K562 (cell line): ENCODE results near the gene CMSS1. TPM values are rescaled to one million over a fixed set of nuclear protein-coding genes. Genes with fewer than 3 reads are reported as not detected.

Experiments used
- ATAC-seq: fragments of 200-7000 bp; cut with Tn5 transposase; 3 replicates; pipeline ENCODE4 v1.9.1; 2020; ENCODE audit warnings: moderate library complexity
- BruUV-seq: library from RNA; stranded (reverse); fragments of 400-500 nt; replicated peaks from 2 replicates; lab custom pipeline; 2021; lab: Mats Ljungman, UMichigan
- CTCF ChIA-PET: fragments of 300-600 bp; formaldehyde crosslinking; extraction: SDS; loops from one replicate; lab custom pipeline; 2021; ENCODE audit warnings: low intra/inter-chr PET ratio; lab: Yijun Ruan, JAX
- POLR2A ChIA-PET: fragments of 300-600, 350-650 bp; sonication (Branson Sonifier 250); formaldehyde crosslinking; extraction: SDS; loops from one replicate; lab custom pipeline; 2021; ENCODE audit warnings: antibody characterized with exemption, inconsistent platforms; lab: Yijun Ruan, JAX
- DNase-seq, 4 experiments: peaks; one replicate each; pipeline versions ENCODE4 v3.0.0 to v3.0.0-alpha.2; 2011 to 2018; ENCODE audit warnings: low spot score in 3 of 4, mixed read lengths in 3 of 4; ENCODE audit errors: extremely low read depth in 1 of 4
- FAIRE-seq: peaks from 2 replicates; lab custom pipeline; 2011; peaks lifted over from hg19 to GRCh38; lab: Jason Lieb, UNC
- H2AFZ ChIP-seq: 2 replicates; pipeline ENCODE4 v1.6.0; 2011; ENCODE audit warnings: low read depth, low read length, control low read depth, inconsistent platforms
- H3K27ac ChIP-seq: fragments of 200-600 bp; 3 replicates; pipeline ENCODE4 v1.8.0; 2011; ENCODE audit warnings: low read depth, mild to moderate bottlenecking, control low read depth, inconsistent platforms, low read length, moderate library complexity, mixed read lengths; ENCODE audit errors: extremely low read depth
- H3K27me3 ChIP-seq, 2 experiments: fragments of 300-600 bp in 1 of 2; 2 replicates in 1 of 2; 3 replicates in 1 of 2; pipeline versions ENCODE4 v1.6.0 to v1.8.0; 2011; ENCODE audit warnings: inconsistent platforms in 2 of 2, low read length in 2 of 2, mild to moderate bottlenecking in 1 of 2, mixed read lengths in 1 of 2, moderate library complexity in 1 of 2; ENCODE audit not compliant: control insufficient read depth in 2 of 2, insufficient read depth in 2 of 2
- H3K36me3 ChIP-seq: fragments of 300-600 bp; 3 replicates; pipeline ENCODE4 v1.8.0; 2011; ENCODE audit warnings: mild to moderate bottlenecking, low read length, inconsistent platforms; ENCODE audit not compliant: control insufficient read depth, insufficient read depth
- H3K4me1 ChIP-seq, 2 experiments: fragments of 200-600 bp in 1 of 2; replicated peaks in 1 of 2; 2 replicates in 1 of 2; 3 replicates in 1 of 2; pipeline versions ENCODE4 v1.5.1 to v1.8.0; 2011; ENCODE audit warnings: inconsistent platforms in 2 of 2, low read length in 2 of 2, mild to moderate bottlenecking in 1 of 2, mixed read lengths in 1 of 2, moderate library complexity in 1 of 2; ENCODE audit not compliant: control insufficient read depth in 2 of 2, insufficient read depth in 2 of 2
- H3K4me2 ChIP-seq: 2 replicates; pipeline ENCODE4 v1.6.1; 2011; ENCODE audit warnings: low read length, control low read depth, inconsistent platforms, mixed read lengths; ENCODE audit not compliant: insufficient read depth
- H3K4me3 ChIP-seq: fragments of 200-600 bp; sonication (generic), shearing (Covaris generic); 2 replicates; pipeline ENCODE4 v1.5.1; 2016; ENCODE audit warnings: control low read depth, inconsistent platforms
- H3K79me2 ChIP-seq: fragments of 200-600 bp; 3 replicates; pipeline ENCODE4 v1.8.0; 2011; ENCODE audit warnings: low read length, inconsistent platforms; ENCODE audit not compliant: control insufficient read depth, insufficient read depth
- H3K9ac ChIP-seq, 2 experiments: 2 replicates each; pipeline versions ENCODE4 v1.6.0 to v1.6.1; 2011; ENCODE audit warnings: low read depth in 2 of 2, low read length in 2 of 2, control low read depth in 1 of 2, inconsistent platforms in 1 of 2, mild to moderate bottlenecking in 1 of 2, mixed read lengths in 1 of 2; ENCODE audit not compliant: insufficient read depth in 1 of 2
- H3K9me1 ChIP-seq: one replicate; pipeline ENCODE4 v1.6.0; 2011; ENCODE audit warnings: inconsistent platforms, mild to moderate bottlenecking, low read length, moderate library complexity; ENCODE audit not compliant: control insufficient read depth, insufficient read depth
- H3K9me3 ChIP-seq: replicated peaks from 2 replicates; pipeline ENCODE4 v1.5.1; 2011; ENCODE audit warnings: low read depth, low read length, inconsistent platforms; ENCODE audit not compliant: control insufficient read depth, insufficient read depth
- H4K20me1 ChIP-seq: replicated peaks from 2 replicates; pipeline ENCODE4 v1.6.1; 2011; ENCODE audit warnings: low read length, inconsistent platforms, mixed read lengths; ENCODE audit not compliant: control insufficient read depth, insufficient read depth
- E2F8 ChIP-seq: fragments of 450-650 bp; IDR thresholded peaks from 2 replicates; pipeline ENCODE4 v1.7.1; 2018; ENCODE audit warnings: mild to moderate bottlenecking, low read depth; ENCODE audit not compliant: partially characterized antibody
- ERF ChIP-seq: fragments of 450-650 bp; formaldehyde crosslinking; IDR thresholded peaks from 2 replicates; pipeline ENCODE4 v1.4.0; 2020; ENCODE audit warnings: mild to moderate bottlenecking, mixed read lengths
- ILK ChIP-seq: fragments of 450-650 bp; IDR thresholded peaks from 2 replicates; pipeline ENCODE4 v1.6.1; 2016; ENCODE audit warnings: missing genetic modification characterization, low read depth, mild to moderate bottlenecking, missing compliant biosample characterization, moderate library complexity, borderline replicate concordance
- IRF1 ChIP-seq: sonication (generic); formaldehyde crosslinking; IDR thresholded peaks from 2 replicates; pipeline ENCODE4 v1.8.0; 2022; ENCODE audit warnings: missing genetic modification reagents, mild to moderate bottlenecking, borderline replicate concordance
- KDM5B ChIP-seq: fragments of 200-600 bp; sonication (generic); IDR thresholded peaks from 2 replicates; pipeline ENCODE4 v1.6.1; 2012; ENCODE audit warnings: low read depth, mild to moderate bottlenecking, moderate library complexity, low read length, control low read depth, inconsistent platforms; ENCODE audit not compliant: insufficient replicate concordance
- NFE2L1 ChIP-seq: fragments of 450-650 bp; IDR thresholded peaks from 2 replicates; pipeline ENCODE4 v1.6.1; 2016; ENCODE audit warnings: missing genetic modification characterization, low read depth, mild to moderate bottlenecking, missing compliant biosample characterization, moderate library complexity, borderline replicate concordance
- NFRKB ChIP-seq: fragments of 450-650 bp; IDR thresholded peaks from 2 replicates; pipeline ENCODE4 v1.6.1; 2016; ENCODE audit warnings: low read depth
- VEZF1 ChIP-seq: fragments of 200-800 bp; sonication (Bioruptor generic); IDR thresholded peaks from 2 replicates; pipeline ENCODE4 v1.6.1; 2017; ENCODE audit warnings: missing genetic modification characterization, missing compliant biosample characterization
- WGBS: fragments of 100-300 bp; shearing (Covaris generic); methylation state at CpG from one replicate; pipeline ENCODE4 v1.1.6; 2016; ENCODE audit warnings: low coverage, mixed read lengths; ENCODE audit not compliant: insufficient coverage; ENCODE audit errors: missing lambda C conversion rate; 5-methylcytosine and 5-hydroxymethylcytosine counted together
- in situ Hi-C: fragments of 300-500 bp; cut with MboI; formaldehyde crosslinking; loops from 4 replicates; pipeline ENCODE4 v1.15.0; 2018; ENCODE audit warnings: inconsistent platforms, mixed read lengths
- intact Hi-C: fragments of 100-400 bp; cut with micrococcal nuclease; formaldehyde crosslinking; loops from 2 replicates; pipeline ENCODE4 v1.14.2; 2022
- polyA plus RNA-seq, 8 experiments: library from polyadenylated mRNA; depleted of rRNA in 4 of 8; stranded (reverse) in 5 of 8; unstranded in 3 of 8; fragments of >200 nt; fragmentation: Nextera tagmentation in 2 of 8; fragmentation: Illumina TruSeq in 1 of 8; extraction: Ambion mirVana in 2 of 8; extraction: Trizol in 1 of 8; gene quantifications; 2 replicates each; pipeline versions ENCODE4 v1.2.1 to v1.2.3, GENCODE V29; 2011 to 2014; ENCODE audit warnings: inconsistent platforms in 1 of 8, missing spikeins in 1 of 8
- total RNA-seq, 7 experiments: library from RNA; depleted of rRNA in 6 of 7; stranded (reverse); fragments of >200 nt in 6 of 7; fragmentation: Illumina TruSeq in 2 of 7; extraction: Trizol in 2 of 7; gene quantifications; 2 replicates each; pipeline versions ENCODE4 v1.2.1 to v1.2.3, GENCODE V29; 2011 to 2021; ENCODE audit warnings: low replicate concordance in 1 of 7

CMSS1 gene
- total and polyA plus RNA-seq, 9 of the 15 experiments (the other 6 are each of a cell fraction or from before 2014, with no cell fraction given), result 46.9 to 109 (median 72.3) TPM

GRCh38 chr3:99885851-99886250, 68.2 kb downstream of the CMSS1 start:
- intact Hi-C loops (no loop called here), in situ Hi-C loops (no loop called here)
- Histone ChIP-seq H3K9me1 (no peaks in the 10 kb centered on the region), H3K27me3 (no peaks in the 10 kb centered on the region), H2AFZ (no peak overlapping the region), H3K9me3 (no peaks in the 10 kb centered on the region), H3K4me1 (peaks cover 0 to 8% of the 10 kb centered on the region in 2 experiments; a peak in 2 of 5 replicates), H4K20me1 (no peaks in the 10 kb centered on the region), H3K4me2 (no peak overlapping the region), H3K9ac (no peak overlapping the region), H3K27ac (no peak overlapping the region), H3K79me2 (peaks cover 4% of the 10 kb centered on the region; the same call in 1 of the 3 replicates), H3K36me3 (no peaks in the 10 kb centered on the region), H3K4me3 (no peak overlapping the region)
- no peak for ATAC-seq
- POLR2A ChIA-PET, result interaction anchor here (0.8 kb wide), 1 partner anchor 10 kb away, joined by 3 read pairs; no protein-coding TSS in a partner anchor
- no TSS peak for BruUV-seq
- no peak for FAIRE-seq
- 76% methylated on average over 3 of the region's 3 CpGs for WGBS
- CTCF ChIA-PET, result no interaction called here
- no peak for DNase-seq
- TF ChIP-seq NFE2L1 (tag) (no peak), ILK (tag) (no peak), ERF (CRISPR knock-in tag) (no peak)

GRCh38 chr3:99891610-99892285, 74.1 kb downstream of the CMSS1 start:
- in situ Hi-C loops, result no loop called here
- H3K9ac ChIP-seq, result no peak overlapping the region
- DNase-seq (no peak), ATAC-seq (no peak), FAIRE-seq (no peak)
- H3K9me3 ChIP-seq, result no peaks in the 10 kb centered on the region
- intact Hi-C loops, result no loop called here
- no TSS peak for BruUV-seq
- H3K4me3 ChIP-seq, result no peak overlapping the region
- 89% methylated on average over 2 of the region's 2 CpGs for WGBS
- H4K20me1 ChIP-seq, result no peaks in the 10 kb centered on the region
- ChIA-PET CTCF (no interaction called here), POLR2A (no interaction called here)
- no peaks in the 10 kb centered on the region for H3K27me3 ChIP-seq
- no peak overlapping the region for H2AFZ ChIP-seq
- no peaks in the 10 kb centered on the region for H3K9me1 ChIP-seq
- no peaks in the 10 kb centered on the region for H3K36me3 ChIP-seq
- peaks cover 10% of the 10 kb centered on the region; the same call in 2 of the 3 replicates for H3K79me2 ChIP-seq
- peaks cover 0 to 3% of the 10 kb centered on the region in 2 experiments; a peak in 1 of 5 replicates for H3K4me1 ChIP-seq
- no peak overlapping the region for H3K27ac ChIP-seq
- no peak overlapping the region for H3K4me2 ChIP-seq
- TF ChIP-seq VEZF1 (no peak), IRF1 (CRISPR knock-in tag) (no peak), NFRKB (no peak), E2F8 (no peak), KDM5B (no peak)
